Endothelial cell of umbilical vein (primary cell): ENCODE measurements around the gene FOXA1.

Experiments used
- CTCF ChIP-seq, 2 donors: IDR thresholded peaks; 1 replicate in 1 of 2; 2 replicates in 1 of 2; pipeline ENCODE4 v1.5.1; 2011; ENCODE audit warnings: low read length in 2 of 2, mild to moderate bottlenecking in 2 of 2, moderate library complexity in 2 of 2, control low read depth in 1 of 2, inconsistent platforms in 1 of 2, low read depth in 1 of 2; ENCODE audit not compliant: insufficient read depth in 1 of 2; ENCODE audit errors: extremely low read depth in 1 of 2
- EZH2 ChIP-seq: IDR thresholded peaks from 2 replicates; pipeline ENCODE4 v1.6.1; 2012; ENCODE audit warnings: borderline replicate concordance, low read depth, mild to moderate bottlenecking, moderate library complexity, low read length, inconsistent platforms; ENCODE audit not compliant: severe bottlenecking
- FOS ChIP-seq: IDR thresholded peaks from 2 replicates; pipeline ENCODE4 v1.6.1; 2011; ENCODE audit warnings: mild to moderate bottlenecking, low read length, moderate library complexity, borderline replicate concordance; ENCODE audit not compliant: insufficient read depth
- GATA2 ChIP-seq: IDR thresholded peaks from 2 replicates; pipeline ENCODE4 v1.7.0; 2011; ENCODE audit warnings: low read depth, mild to moderate bottlenecking, moderate library complexity, mixed read lengths, low read length; ENCODE audit not compliant: insufficient read length, insufficient read depth
- JUN ChIP-seq: IDR thresholded peaks from 2 replicates; pipeline ENCODE4 v1.6.1; 2011; ENCODE audit warnings: borderline replicate concordance, low read depth; ENCODE audit not compliant: insufficient read length, insufficient read depth
- MAX ChIP-seq: IDR thresholded peaks from 2 replicates; pipeline ENCODE4 v1.6.1; 2011; ENCODE audit not compliant: insufficient read depth, insufficient read length
- MYC ChIP-seq: IDR thresholded peaks from one replicate; pipeline ENCODE4 v1.6.1; 2011; ENCODE audit warnings: mild to moderate bottlenecking, low read depth, low read length
- POLR2A ChIP-seq: IDR thresholded peaks from 2 replicates; pipeline ENCODE4 v1.6.1; 2012; ENCODE audit warnings: low read depth, mild to moderate bottlenecking, control low read depth, low read length
- POLR2AphosphoS5 ChIP-seq: IDR thresholded peaks from 2 replicates; pipeline ENCODE4 v1.6.1; 2012; ENCODE audit warnings: low read depth, mild to moderate bottlenecking, control low read depth, low read length, moderate library complexity; ENCODE audit not compliant: insufficient read depth

- TF ChIP-seq CTCF (IDR thresholded peaks at IDR 0.05; ENCODE audit: extremely low read depth in 1 of 2, insufficient read depth in 1 of 2, low read depth in 1 of 2, low read length in 2 of 2) (no peak), POLR2A (no peak), POLR2AphosphoS5 (no peak), EZH2 (peak; percentile 86), MAX (no peak), JUN (no peak), MYC (no peak), FOS (no peak), GATA2 (no peak)
These were observed 2.3 kb downstream of the FOXA1 start for GRCh38 chr14:37592482-37593408.
